ENCODE measurements around the gene VSTM2L. TPM values are rescaled to one million over a fixed set of nuclear protein-coding genes. Genes with fewer than 3 reads are reported as not detected.

Gene VSTM2L
- total RNA-seq, 4 donors from 2014 or later: 7.5 to 11.7 (median 10.1) TPM

GRCh38 chr20:37913567-37914366 lies 10.8 kb downstream of the VSTM2L start:
- peaks cover 0 to 42% (median 0%) of the 10 kb centered on the region in 4 donors for H3K27me3 ChIP-seq

GRCh38 chr20:37914367-37914671 lies 11.4 kb downstream of the VSTM2L start:
- Histone ChIP-seq H3K36me3 (no peaks in the 10 kb centered on the region), H3K4me1 (peaks cover 15 to 48% (median 45%) of the 10 kb centered on the region in 4 donors), H3K27ac (replicated peaks in 1 of 4) (peak overlapping the region in 2 of 4 donors; percentile 67 to 69), H3K9me3 (no peaks in the 10 kb centered on the region), H3K27me3 (peaks cover 0 to 42% (median 0%) of the 10 kb centered on the region in 4 donors), H3K4me3 (peak overlapping the region in 2 of 4 donors; percentile 40 to 49)
- intact Hi-C loops (cut with DNase I): no loop called here
- DNase-seq (ENCODE audit: extremely low spot score): no peak
- TF ChIP-seq POLR2A (IDR thresholded peaks at IDR 0.05; ENCODE audit: low read depth) (no peak), CTCF (IDR thresholded peaks at IDR 0.05) (no peak), EP300 (IDR thresholded peaks at IDR 0.05) (no peak)
- WGBS: 21% methylated on average over 5 of the region's 5 CpGs

More at GRCh38 chr20:37913567-37914366, 10.8 kb downstream of the VSTM2L start:
- WGBS: 63% methylated on average over 19 of the region's 19 CpGs
- no peak for DNase-seq (ENCODE audit: extremely low spot score)
- Histone ChIP-seq H3K4me3 (no peak overlapping the region), H3K27ac (replicated peaks in 1 of 4) (no peak overlapping the region), H3K4me1 (peaks cover 15 to 48% (median 45%) of the 10 kb centered on the region in 4 donors), H3K36me3 (no peaks in the 10 kb centered on the region), H3K9me3 (no peaks in the 10 kb centered on the region)
- no peak for TF ChIP-seq CTCF (IDR thresholded peaks at IDR 0.05)
- TF ChIP-seq EP300 (IDR thresholded peaks at IDR 0.05): no peak
- intact Hi-C loops (cut with DNase I): no loop called here

GRCh38 chr20:37914672-37915433 lies 11.9 kb downstream of the VSTM2L start:
- WGBS: 8% methylated on average over 21 of the region's 34 CpGs

GRCh38 chr20:37915434-37915787 lies 12.5 kb downstream of the VSTM2L start:
- DNase-seq (ENCODE audit: extremely low spot score): no peak
- Histone ChIP-seq H3K4me1 (peaks cover 15 to 48% (median 45%) of the 10 kb centered on the region in 4 donors), H3K9me3 (no peaks in the 10 kb centered on the region), H3K27me3 (peaks cover 0 to 42% (median 0%) of the 10 kb centered on the region in 4 donors), H3K36me3 (no peaks in the 10 kb centered on the region), H3K27ac (replicated peaks in 1 of 4) (peak overlapping the region; percentile 36 to 69 (median 56)), H3K4me3 (peak overlapping the region in 3 of 4 donors; percentile 39 to 49 (median 40))
- intact Hi-C loops (cut with DNase I): no loop called here
- WGBS: 54% methylated on average over 6 of the region's 10 CpGs
- TF ChIP-seq POLR2A (IDR thresholded peaks at IDR 0.05; ENCODE audit: low read depth): no peak
- TF ChIP-seq POLR2AphosphoS5 (IDR thresholded peaks at IDR 0.05): no peak
- no peak for TF ChIP-seq CTCF (IDR thresholded peaks at IDR 0.05)
- no peak for TF ChIP-seq EP300 (IDR thresholded peaks at IDR 0.05)

More at GRCh38 chr20:37914672-37915433, 11.9 kb downstream of the VSTM2L start:
- H3K4me3 ChIP-seq: peak overlapping the region; percentile 39 to 49 (median 42)
- peaks cover 15 to 48% (median 45%) of the 10 kb centered on the region in 4 donors for H3K4me1 ChIP-seq
- intact Hi-C loops (cut with DNase I): no loop called here
- H3K27ac ChIP-seq (replicated peaks in 1 of 4): peak overlapping the region; percentile 36 to 69 (median 56)
- no peaks in the 10 kb centered on the region for H3K9me3 ChIP-seq
- peaks cover 0 to 42% (median 0%) of the 10 kb centered on the region in 4 donors for H3K27me3 ChIP-seq
- DNase-seq (ENCODE audit: extremely low spot score): no peak
- no peaks in the 10 kb centered on the region for H3K36me3 ChIP-seq
- TF ChIP-seq EP300 (IDR thresholded peaks at IDR 0.05) (no peak), POLR2A (IDR thresholded peaks at IDR 0.05; ENCODE audit: low read depth) (no peak), CTCF (IDR thresholded peaks at IDR 0.05) (no peak), POLR2AphosphoS5 (IDR thresholded peaks at IDR 0.05) (no peak)
